Activated CD8-positive, alpha-beta T cell treated with anti-CD3 and anti-CD28 coated beads, Interleukin-2, amount 10 ng/mL, durations not matched to agents 7 days and 5 days (primary cell): ENCODE data around the gene PPFIBP2. TPM values are rescaled to one million over a fixed set of nuclear protein-coding genes. Genes with fewer than 3 reads are reported as not detected.

Experiments used
- ATAC-seq: fragments of 150-1000 bp; cut with Tn5 transposase; one replicate; pipeline ENCODE4 v1.10.0; 2021; ENCODE audit warnings: moderate library complexity
- CTCF ChIA-PET: fragments of 350-600 bp; sonication (Branson Sonifier 250); formaldehyde crosslinking; loops from one replicate; lab custom pipeline; 2021; ENCODE audit warnings: antibody characterized with exemption; lab: Charles Lee
- POLR2A ChIA-PET: fragments of 350-600 bp; sonication (Branson Sonifier 250); formaldehyde crosslinking; loops from one replicate; lab custom pipeline; 2021; ENCODE audit warnings: antibody characterized with exemption; lab: Charles Lee
- DNase-seq: peaks from one replicate; pipeline ENCODE4 v3.0.0-alpha.2; 2020
- H3K27ac Mint-ChIP-seq: one replicate; pipeline ENCODE4 v1.8.0; 2021; ENCODE audit warnings: mild to moderate bottlenecking, mixed read lengths
- H3K27me3 Mint-ChIP-seq: one replicate; pipeline ENCODE4 v1.8.0; 2021; ENCODE audit warnings: low read depth, mixed read lengths
- H3K36me3 Mint-ChIP-seq: one replicate; pipeline ENCODE4 v1.8.0; 2021; ENCODE audit warnings: low read depth, mixed read lengths
- H3K4me1 Mint-ChIP-seq: one replicate; pipeline ENCODE4 v1.8.0; 2021; ENCODE audit warnings: low read depth, mixed read lengths
- H3K4me3 Mint-ChIP-seq: one replicate; pipeline ENCODE4 v1.8.0; 2021; ENCODE audit warnings: mild to moderate bottlenecking, mixed read lengths
- H3K9me3 Mint-ChIP-seq: one replicate; pipeline ENCODE4 v1.8.0; 2022; ENCODE audit warnings: mixed read lengths; ENCODE audit not compliant: insufficient read depth
- total RNA-seq, 2 experiments: library from RNA; stranded (reverse); gene quantifications; one replicate each; pipeline ENCODE4 v1.2.3, GENCODE V29; 2021

The PPFIBP2 gene
- total RNA-seq, 2 experiments from 2014 or later: 11.2 to 12.1 TPM

DNA sequence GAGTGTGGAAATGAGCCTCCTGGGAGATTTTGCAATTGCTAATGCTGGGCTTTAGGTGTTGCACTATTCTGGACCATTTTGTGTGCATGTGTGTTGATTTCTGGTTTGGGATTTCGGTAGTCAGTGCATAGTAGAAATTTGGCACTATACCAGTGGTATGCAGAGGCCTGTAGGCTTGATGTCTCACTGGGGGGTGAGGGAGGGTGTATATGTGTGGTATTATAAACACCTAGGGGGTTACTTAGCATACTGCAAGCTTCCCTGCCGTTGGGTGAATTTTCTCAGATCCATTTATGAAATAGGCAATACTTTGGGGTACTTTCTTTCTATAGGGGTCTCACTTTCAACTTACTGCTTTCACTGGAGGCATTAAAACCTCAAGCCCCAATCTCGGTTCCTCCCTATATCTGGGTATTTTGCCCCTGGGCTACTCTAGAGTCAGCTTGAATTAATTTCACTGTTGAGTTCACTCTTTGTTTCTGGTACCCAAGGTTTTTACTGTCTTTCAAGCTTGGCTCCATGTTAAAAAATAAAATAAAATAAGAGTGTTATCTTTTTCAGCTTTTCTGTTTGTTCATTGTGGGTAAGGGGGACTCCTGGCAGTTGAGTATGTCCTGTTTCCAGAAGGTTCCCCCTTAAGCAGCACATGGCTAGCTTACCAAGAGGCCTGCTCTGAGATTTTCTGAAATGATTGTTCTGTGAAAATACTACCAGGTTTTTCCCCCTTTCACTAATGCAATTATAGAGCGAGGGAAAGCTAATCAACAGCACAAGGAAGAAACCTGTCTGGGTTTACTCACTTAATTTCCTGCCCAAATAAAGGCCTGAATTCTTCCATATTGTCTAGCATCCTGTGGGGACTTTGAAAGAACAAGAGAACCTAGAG is 45.8 kb downstream of the PPFIBP2 start:
- Mint-ChIP-seq H3K9me3 (no peaks in the 10 kb centered on the region), H3K4me3 (no peak overlapping the region), H3K27ac (no peak overlapping the region), H3K36me3 (no peaks in the 10 kb centered on the region), H3K27me3 (no peaks in the 10 kb centered on the region), H3K4me1 (no peaks in the 10 kb centered on the region)
- DNase-seq (no peak), ATAC-seq (no peak)
- ChIA-PET POLR2A (no interaction called here), CTCF (interaction anchor here (1.0 kb wide), 1 partner anchor 132 kb away, joined by 4 read pairs; no protein-coding TSS in a partner anchor)

DNA sequence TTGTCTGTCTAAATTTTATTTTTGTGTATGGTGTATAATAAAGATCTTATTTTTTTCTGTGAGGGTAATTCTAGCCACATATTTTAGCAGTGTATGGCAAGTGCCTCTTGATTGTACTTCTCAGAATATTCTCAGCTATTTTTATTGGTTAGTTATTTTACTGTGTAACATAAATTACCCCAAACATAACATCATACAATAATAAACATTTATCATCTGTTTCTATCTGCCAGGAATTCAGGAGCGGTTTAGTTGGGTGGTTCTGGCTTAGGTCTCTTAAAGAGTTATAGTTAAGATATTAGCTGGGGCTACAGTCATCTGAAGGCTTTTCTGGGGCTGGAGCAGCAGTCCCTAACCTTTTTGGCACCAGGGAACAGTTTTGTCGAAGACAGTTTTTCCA is 47.8 kb downstream of the PPFIBP2 start:
- Mint-ChIP-seq H3K36me3 (peaks cover 2% of the 10 kb centered on the region), H3K27me3 (no peaks in the 10 kb centered on the region), H3K4me3 (no peak overlapping the region), H3K4me1 (no peaks in the 10 kb centered on the region), H3K27ac (no peak overlapping the region), H3K9me3 (no peaks in the 10 kb centered on the region)
- no peak for DNase-seq
- no peak for ATAC-seq
- CTCF ChIA-PET: no interaction called here
- POLR2A ChIA-PET: no interaction called here

DNA sequence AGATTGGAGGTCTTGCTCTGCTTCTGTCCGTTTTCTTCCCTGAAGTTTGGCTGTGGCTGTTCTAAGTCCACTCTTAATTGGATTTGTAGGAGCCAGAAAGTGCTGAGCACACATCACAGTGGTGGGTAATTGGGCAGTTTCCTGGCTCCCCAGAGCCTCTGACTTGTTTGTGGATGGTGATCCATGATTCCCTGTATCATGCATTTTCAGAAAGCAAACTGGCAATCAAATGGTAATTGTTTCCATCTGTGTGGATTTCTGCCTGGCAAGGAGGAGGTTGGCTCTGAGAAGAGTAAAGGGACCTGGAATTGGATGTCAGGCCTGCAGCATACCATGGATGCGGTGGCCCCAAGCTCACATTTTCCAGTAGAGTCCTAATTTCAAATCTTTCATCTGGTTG is 49.5 kb downstream of the PPFIBP2 start:
- no peak for DNase-seq
- peaks cover 2% of the 10 kb centered on the region for H3K36me3 Mint-ChIP-seq
- H3K27me3 Mint-ChIP-seq: no peaks in the 10 kb centered on the region
- ChIA-PET CTCF (no interaction called here), POLR2A (no interaction called here)
- no peak overlapping the region for H3K27ac Mint-ChIP-seq
- no peaks in the 10 kb centered on the region for H3K4me1 Mint-ChIP-seq
- H3K9me3 Mint-ChIP-seq: no peaks in the 10 kb centered on the region
- H3K4me3 Mint-ChIP-seq: no peak overlapping the region
- no peak for ATAC-seq

DNA sequence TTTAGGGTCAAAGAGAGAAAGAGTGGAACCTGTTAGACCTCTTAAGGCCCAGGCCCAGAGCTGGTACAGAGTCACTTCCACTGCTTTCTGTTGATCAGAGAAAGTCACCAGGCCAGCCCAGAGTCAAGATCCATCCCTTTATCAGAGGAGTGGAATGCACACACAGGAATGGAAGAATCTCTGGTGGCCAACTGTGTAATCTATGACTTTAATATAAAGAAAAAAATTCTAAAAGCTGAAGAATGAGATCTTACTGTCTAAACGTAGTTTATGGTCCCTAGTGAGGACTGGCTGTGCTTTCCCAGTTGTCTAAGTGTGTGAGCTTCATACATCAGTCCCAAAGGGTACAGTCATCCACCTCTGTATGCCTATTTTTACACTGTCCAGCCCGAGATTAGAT is 51.0 kb downstream of the PPFIBP2 start:
- ChIA-PET POLR2A (no interaction called here), CTCF (interaction anchor here (1.1 kb wide), 1 partner anchor 52 kb away, joined by 3 read pairs; no protein-coding TSS in a partner anchor)
- Mint-ChIP-seq H3K27me3 (no peaks in the 10 kb centered on the region), H3K4me1 (no peaks in the 10 kb centered on the region), H3K9me3 (no peaks in the 10 kb centered on the region), H3K4me3 (no peak overlapping the region), H3K36me3 (peaks cover 2% of the 10 kb centered on the region), H3K27ac (no peak overlapping the region)
- no peak for DNase-seq
- ATAC-seq: no peak

DNA sequence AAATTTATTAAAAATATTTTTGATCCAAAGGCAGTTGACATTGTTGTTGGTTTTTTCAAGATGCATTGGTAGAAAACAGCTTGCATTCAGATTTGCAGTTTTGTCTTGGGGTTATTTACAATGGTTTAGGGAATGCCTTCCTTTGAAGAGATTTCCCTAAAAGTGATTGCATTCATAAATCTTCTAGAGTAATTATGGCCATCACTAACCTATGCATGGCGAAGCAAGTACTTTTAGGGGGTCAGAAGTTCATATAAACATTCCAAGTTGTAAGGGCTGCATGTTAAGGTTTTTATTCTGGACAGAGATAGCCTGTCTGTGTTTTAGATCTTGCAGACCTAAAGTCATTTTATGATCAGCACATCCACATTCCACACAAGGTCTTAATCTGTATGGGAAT is 53.5 kb downstream of the PPFIBP2 start:
- ChIA-PET CTCF (no interaction called here), POLR2A (no interaction called here)
- Mint-ChIP-seq H3K4me3 (no peak overlapping the region), H3K4me1 (no peaks in the 10 kb centered on the region), H3K36me3 (peaks cover 2% of the 10 kb centered on the region), H3K27ac (no peak overlapping the region), H3K9me3 (no peaks in the 10 kb centered on the region), H3K27me3 (peaks cover 6% of the 10 kb centered on the region)
- ATAC-seq: no peak
- DNase-seq: no peak

DNA sequence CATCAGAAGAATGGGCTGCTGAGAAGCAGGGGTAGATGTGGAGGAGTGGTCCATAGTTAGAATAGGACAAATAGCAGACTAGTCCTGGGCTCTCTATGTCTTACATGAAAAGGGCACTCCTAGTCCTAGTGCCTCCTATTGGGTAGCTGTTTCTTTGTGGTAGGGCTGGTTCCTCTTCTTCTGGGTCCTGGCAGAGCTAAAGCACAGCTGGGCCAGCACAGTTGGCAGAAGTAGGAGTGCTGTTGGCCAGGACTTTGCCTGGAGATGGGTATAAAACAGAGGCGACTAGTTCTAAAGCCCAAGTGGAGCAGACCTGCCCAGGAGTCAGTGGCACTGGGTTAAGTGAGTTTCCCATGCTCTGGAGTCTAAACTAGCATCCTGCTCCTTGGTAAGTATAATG is 55.2 kb downstream of the PPFIBP2 start:
- H3K9me3 Mint-ChIP-seq: no peaks in the 10 kb centered on the region
- DNase-seq (no peak), ATAC-seq (no peak)
- H3K27ac Mint-ChIP-seq: no peak overlapping the region
- peaks cover 9% of the 10 kb centered on the region for H3K27me3 Mint-ChIP-seq
- no peak overlapping the region for H3K4me3 Mint-ChIP-seq
- H3K36me3 Mint-ChIP-seq: peaks cover 2% of the 10 kb centered on the region
- POLR2A ChIA-PET: no interaction called here
- H3K4me1 Mint-ChIP-seq: no peaks in the 10 kb centered on the region
- CTCF ChIA-PET: no interaction called here

DNA sequence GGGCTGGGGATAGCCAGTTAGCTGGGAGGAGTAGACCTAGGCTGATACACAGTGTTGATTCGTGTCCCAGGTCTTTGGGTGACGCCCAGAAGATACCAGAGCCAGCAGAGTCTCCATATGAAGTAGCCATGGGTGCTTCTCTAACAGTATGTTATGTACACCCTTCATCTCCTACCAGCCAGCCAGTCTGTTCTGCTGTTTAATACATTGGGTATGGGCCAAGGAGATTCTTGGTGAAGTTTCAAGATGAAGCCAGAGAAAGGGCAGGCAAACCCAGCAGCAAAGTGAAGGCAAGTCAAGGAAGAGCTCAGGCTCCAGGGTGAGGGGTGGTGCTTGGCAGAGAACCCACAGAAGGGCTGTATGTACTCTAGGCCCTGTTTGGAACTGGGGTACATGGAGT is 56.4 kb downstream of the PPFIBP2 start:
- ATAC-seq (no peak), DNase-seq (no peak)
- Mint-ChIP-seq H3K27ac (no peak overlapping the region), H3K4me1 (no peaks in the 10 kb centered on the region), H3K9me3 (no peaks in the 10 kb centered on the region), H3K27me3 (peaks cover 16% of the 10 kb centered on the region), H3K4me3 (no peak overlapping the region), H3K36me3 (peaks cover 2% of the 10 kb centered on the region)
- ChIA-PET POLR2A (no interaction called here), CTCF (no interaction called here)

DNA sequence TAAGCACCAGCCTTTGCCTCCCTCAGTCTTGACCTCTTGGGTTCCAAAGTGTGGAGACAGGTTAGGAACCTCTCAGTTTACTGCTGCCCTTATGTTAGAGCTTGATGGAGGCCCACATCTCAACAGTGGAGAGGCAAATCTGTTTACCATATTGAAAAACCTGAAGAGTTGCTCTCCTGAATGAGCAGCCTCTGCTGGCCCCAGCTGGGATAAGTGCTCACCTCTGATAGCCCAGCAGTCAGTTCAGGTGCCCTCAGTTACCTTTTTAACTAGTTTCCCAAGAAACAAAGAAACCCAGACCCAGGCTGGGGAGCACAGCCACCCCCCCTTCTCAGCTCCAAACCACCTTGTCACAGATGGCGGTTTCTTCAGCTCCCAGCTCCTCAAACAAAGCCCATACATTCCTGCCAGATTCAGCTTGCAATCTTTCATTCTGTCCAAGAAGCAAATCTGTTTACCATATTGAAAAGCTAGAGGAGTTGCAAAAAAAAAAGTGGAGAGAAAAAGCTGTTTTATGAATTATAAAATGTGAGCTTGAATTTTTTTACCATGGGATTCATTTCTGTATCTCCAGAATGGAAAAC is 57.2 kb downstream of the PPFIBP2 start:
- no peaks in the 10 kb centered on the region for H3K9me3 Mint-ChIP-seq
- DNase-seq: no peak
- H3K27me3 Mint-ChIP-seq: peaks cover 22% of the 10 kb centered on the region
- ChIA-PET CTCF (interaction anchor here (0.8 to 2.2 kb wide), 5 partner anchors 9 to 95 kb away, joined by 3 to 6 read pairs (median 3); no protein-coding TSS in a partner anchor), POLR2A (no interaction called here)
- H3K4me1 Mint-ChIP-seq: peaks cover 8% of the 10 kb centered on the region
- H3K27ac Mint-ChIP-seq: no peak overlapping the region
- H3K36me3 Mint-ChIP-seq: no peaks in the 10 kb centered on the region
- ATAC-seq: no peak
- no peak overlapping the region for H3K4me3 Mint-ChIP-seq

DNA sequence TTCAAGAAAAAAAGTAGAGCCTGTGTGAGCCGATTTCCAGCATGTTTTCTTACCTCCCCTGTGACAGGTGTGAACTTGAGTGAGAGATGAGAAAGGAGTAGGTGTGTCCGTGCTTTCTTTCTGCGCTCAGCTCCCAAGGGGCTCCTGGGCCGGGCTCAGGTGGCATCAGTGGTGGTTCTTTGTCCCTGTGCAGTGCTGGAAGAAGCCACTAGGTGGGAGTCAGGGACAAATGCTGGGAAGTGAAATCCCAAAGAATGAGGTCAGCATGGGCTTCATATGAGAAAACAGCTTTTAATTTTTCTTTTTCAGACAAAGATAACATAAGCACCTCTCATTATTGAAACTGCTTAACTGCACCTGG is 57.8 kb downstream of the PPFIBP2 start:
- Mint-ChIP-seq H3K27me3 (peaks cover 22% of the 10 kb centered on the region), H3K36me3 (no peaks in the 10 kb centered on the region), H3K9me3 (no peaks in the 10 kb centered on the region), H3K27ac (no peak overlapping the region), H3K4me1 (peaks cover 13% of the 10 kb centered on the region), H3K4me3 (no peak overlapping the region)
- no peak for DNase-seq
- ATAC-seq: no peak
- CTCF ChIA-PET: interaction anchor here (0.9 to 2.2 kb wide), 4 partner anchors 8 to 94 kb away, joined by 3 to 6 read pairs (median 3); no protein-coding TSS in a partner anchor
- POLR2A ChIA-PET: no interaction called here

DNA sequence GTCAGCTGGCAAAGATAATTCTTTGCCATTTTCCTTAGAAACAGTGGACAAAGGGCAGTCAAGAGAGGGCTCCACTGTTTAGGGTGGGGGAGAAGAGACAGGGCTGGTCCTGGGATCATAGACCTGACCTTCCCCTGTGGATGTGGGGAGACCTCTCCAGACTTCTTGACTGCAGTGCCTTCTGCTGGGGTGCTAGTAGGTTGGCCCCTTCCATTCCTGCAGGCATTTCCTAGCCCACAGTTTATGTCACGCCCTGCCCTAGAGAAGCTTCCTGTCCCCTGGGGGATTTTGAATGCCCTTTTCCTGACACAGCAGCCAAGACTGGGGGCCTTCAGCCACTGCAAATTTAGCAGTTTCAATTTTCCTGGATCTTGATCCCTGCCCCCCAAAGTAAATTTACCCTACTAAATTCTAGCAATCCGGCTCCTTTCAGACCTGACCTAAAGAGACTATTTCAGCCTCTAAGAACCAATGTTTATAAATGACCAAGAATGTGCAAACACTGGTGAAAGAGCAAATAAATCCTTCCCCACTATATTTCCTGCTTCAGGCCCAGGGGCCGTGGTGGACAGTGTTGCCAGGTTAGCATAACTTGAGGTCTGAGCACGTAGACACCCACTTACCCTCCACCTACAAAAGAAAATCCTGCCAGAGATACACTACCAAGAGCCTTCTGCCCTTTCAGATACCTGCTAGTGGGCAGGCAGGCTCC is 58.4 kb downstream of the PPFIBP2 start:
- H3K4me3 Mint-ChIP-seq: no peak overlapping the region
- peaks cover 25% of the 10 kb centered on the region for H3K27me3 Mint-ChIP-seq
- no peak for ATAC-seq
- peaks cover 19% of the 10 kb centered on the region for H3K4me1 Mint-ChIP-seq
- H3K36me3 Mint-ChIP-seq: no peaks in the 10 kb centered on the region
- POLR2A ChIA-PET: no interaction called here
- H3K9me3 Mint-ChIP-seq: no peaks in the 10 kb centered on the region
- CTCF ChIA-PET: interaction anchor here (0.9 to 2.2 kb wide), 3 partner anchors 8 to 94 kb away, joined by 3 to 6 read pairs (median 3); no protein-coding TSS in a partner anchor
- no peak for DNase-seq
- H3K27ac Mint-ChIP-seq: no peak overlapping the region

DNA sequence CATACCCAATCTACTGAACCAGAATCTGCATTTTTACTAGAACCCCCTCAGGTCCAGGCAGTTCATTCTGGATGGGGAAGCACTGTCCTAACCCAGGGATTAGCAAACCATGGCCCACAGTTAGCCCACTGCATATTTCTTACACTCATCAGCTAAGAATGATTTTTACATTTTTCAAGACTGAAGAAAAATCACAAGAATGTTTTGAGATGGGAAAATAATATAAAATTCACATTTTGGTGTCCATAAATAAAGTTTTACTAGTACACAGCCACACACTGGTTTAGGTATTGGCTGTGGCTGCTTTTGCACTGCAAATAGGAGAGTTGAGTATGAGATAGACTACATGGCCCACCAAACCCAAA is 59.4 kb downstream of the PPFIBP2 start:
- DNase-seq: no peak
- ChIA-PET POLR2A (no interaction called here), CTCF (no interaction called here)
- no peak for ATAC-seq
- H3K4me3 Mint-ChIP-seq: no peak overlapping the region
- no peak overlapping the region for H3K27ac Mint-ChIP-seq
- peaks cover 33% of the 10 kb centered on the region for H3K27me3 Mint-ChIP-seq
- H3K9me3 Mint-ChIP-seq: no peaks in the 10 kb centered on the region
- no peaks in the 10 kb centered on the region for H3K36me3 Mint-ChIP-seq
- peaks cover 29% of the 10 kb centered on the region for H3K4me1 Mint-ChIP-seq
